DMS79 (cell line): Measurements from ENCODE around the gene CHMP6.

ENCODE experiments used
- DNase-seq: peaks from one replicate; lab custom pipeline; 2025; lab: John Stamatoyannopoulos, UW

The CHMP6 gene

GRCh38 chr17:80991645-80992076, at the start of gene CHMP6:
CHMP6 (plus strand) TSS chr17:80991841; CDS start chr17:80991919, 78 bp downstream.
- DNase-seq: peak; percentile 6

GRCh38 chr17:80942423-80943345, 49.0 kb upstream of the CHMP6 start:
- DNase-seq: peak; percentile 44

GRCh38 chr17:80943346-80944145, 48.1 kb upstream of the CHMP6 start:
- no peak for DNase-seq

- DNase-seq: no peak
These were observed 47.3 kb upstream of the CHMP6 start for GRCh38 chr17:80944326-80944725.

DNA sequence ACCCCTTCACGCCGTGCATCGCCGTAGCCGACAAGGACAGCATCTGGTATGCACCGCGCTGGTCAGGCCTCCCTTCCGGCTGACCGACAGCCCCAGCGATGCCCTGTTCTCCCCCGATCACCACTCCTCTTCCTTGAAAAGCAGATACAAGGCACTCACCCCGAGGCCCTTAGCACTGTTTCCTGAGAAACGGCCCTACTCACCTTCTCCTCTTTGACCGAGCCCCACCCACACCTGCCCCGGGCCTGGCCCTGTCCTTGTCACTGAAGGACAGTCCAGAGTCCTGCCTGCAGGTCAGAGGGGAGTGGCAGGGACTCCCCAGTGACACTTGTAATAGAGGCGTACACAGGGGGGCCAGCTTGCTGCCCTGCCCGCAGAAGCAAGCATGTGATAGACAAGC, 45.9 kb upstream of the CHMP6 start:
- no peak for DNase-seq

DNA sequence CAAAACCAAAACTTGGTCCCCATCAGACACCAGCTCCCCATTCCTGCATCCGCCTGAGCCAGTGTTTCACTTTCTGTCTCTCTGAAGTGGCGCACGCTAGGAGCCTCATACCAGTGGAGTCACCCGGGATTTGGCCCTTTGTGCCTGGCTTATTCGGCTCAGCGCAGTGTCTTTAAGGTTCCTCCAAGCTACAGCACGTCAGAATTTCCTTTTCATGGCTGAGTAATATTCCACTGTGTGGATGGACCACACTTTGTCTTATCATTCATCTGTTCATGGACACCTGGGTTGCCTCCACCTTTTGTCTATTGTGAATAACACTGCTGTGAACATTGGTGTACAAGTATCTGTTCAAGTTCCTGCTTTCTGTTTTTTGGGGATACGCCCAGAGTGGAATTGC, 45.2 kb upstream of the CHMP6 start:
- DNase-seq: no peak

DNA sequence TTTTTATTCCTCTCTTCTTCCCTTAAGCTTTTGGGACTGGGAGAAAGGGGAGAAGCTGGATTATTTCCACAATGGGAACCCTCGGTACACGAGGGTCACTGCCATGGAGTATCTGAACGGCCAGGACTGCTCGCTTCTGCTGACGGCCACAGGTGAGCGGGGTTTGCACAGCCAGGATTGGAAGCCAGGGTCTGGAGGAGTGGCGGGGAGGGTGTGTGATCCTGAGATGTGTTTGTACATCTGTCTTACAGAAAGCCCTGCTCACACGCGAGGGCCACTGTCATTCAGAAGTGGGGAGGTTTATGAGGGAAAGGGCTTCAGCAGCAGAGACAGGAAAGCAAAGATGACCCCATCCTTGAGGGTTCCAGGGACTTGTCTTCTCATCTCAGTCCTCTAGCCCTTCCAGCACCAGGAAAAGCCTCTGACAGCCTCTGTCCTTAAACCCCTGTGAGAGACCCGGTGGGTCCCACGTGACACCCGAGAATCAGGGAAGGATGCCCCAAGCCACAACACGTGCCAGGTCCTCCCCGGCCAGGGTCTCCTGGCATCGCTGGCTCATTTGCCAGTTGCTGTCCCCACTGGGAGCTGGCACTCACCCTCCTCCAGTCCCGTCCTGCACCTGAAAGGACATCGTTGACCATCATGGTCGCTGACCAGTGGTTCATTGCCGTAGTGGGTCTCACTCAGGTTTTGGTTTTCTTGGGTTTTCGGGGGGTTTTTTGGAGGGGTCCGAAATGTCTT, 44.3 kb upstream of the CHMP6 start:
- DNase-seq: no peak

DNA sequence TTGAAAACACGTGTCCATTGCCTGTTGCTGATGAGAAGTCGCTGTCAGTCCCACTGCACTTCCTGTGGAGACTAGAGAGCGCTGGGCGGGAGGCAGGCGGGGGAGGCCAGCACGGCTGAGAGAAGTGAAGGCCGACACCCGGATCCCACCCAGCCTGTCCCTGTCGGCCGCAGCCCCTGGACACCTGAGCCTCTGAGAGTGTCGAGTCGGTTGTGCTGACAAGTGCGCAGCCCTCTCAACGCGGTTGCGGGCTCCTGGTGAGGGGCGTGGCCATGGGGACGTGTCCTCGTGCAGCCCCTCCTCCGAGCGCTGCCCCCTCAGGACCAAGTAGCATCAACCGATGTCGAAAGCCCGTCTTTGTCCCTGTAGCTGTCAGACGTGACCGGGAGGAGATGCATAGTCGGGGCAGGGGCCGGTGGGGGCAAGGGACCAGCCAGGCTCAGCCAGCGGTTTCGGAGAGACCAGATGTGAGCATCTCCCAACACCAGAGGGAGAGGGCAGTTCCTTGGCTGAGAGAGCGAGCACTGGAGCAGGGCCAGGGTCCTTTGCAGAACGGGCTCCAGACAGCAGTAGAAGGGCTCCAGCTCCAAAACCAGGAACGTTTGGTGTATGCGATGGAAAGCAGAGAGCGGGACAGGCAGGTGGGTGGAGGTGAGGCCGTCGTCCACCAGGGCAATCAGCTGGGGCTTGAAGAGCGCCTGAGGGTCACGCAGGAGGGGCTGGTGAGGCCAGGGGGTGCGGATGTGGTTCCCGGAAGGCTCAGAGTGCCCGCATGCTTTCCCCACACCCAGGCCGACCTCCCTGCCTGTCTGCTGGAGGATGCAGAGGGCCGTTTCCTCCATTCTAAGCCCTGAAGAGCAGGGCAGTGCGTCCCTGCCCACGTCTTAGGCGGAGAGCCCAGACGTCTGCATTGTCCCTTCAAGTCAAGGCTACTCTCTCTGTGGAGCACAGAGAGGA, 43.3 kb upstream of the CHMP6 start:
- no peak for DNase-seq

- DNase-seq: no peak
These were observed 42.6 kb upstream of the CHMP6 start for GRCh38 chr17:80948976-80949450.

- DNase-seq: no peak
These were observed 41.9 kb upstream of the CHMP6 start for GRCh38 chr17:80949451-80950421.

GRCh38 chr17:80950466-80951120, 41.0 kb upstream of the CHMP6 start:
- DNase-seq: no peak

DNA sequence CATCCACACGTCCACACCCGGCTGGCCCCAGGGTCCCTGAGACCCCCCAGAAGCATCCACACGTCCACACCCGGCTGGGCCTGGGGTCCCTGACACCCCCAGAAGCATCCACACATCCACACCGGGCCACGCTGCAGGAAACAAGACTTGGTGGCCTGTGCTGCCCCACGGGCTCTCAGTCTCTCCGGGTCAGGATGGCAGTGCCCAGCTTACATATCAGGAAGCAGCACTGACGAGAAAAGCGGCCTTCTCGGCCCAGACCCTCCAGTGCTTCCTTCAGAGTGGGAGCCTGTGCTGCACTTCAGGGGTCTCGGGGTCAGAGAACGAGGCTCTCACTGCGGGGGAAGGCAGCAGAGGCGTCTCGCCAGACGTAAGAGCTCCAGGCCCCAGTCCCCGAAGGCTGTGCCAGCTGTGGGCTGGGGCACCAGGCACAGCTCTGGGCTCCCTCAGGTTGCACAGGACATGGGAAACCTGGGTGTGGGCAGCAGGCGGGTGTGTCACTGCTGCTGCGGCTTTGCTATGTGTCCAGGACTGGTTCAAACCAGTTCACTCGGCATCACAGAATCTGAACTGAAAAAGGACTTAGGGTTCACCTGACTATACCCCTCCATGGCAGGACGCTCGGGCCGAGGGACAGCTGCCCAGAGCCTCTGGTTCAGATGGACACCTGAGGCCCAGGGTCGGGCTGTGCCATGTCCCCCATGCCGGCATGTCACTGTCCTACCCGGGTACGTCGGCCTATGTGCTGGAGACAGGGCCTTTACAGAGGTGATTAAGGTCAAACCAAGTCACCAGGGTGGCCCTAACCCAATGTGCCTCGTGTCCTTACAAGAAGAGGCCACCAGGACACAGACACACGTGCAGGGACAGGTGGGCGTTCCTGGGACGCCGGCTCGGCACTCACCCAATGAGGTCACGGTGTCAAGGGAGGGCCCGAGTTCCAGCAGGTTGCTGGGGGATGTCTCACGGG, 40.2 kb upstream of the CHMP6 start:
- DNase-seq: no peak

GRCh38 chr17:80952291-80952690, 39.4 kb upstream of the CHMP6 start:
- no peak for DNase-seq

DNA sequence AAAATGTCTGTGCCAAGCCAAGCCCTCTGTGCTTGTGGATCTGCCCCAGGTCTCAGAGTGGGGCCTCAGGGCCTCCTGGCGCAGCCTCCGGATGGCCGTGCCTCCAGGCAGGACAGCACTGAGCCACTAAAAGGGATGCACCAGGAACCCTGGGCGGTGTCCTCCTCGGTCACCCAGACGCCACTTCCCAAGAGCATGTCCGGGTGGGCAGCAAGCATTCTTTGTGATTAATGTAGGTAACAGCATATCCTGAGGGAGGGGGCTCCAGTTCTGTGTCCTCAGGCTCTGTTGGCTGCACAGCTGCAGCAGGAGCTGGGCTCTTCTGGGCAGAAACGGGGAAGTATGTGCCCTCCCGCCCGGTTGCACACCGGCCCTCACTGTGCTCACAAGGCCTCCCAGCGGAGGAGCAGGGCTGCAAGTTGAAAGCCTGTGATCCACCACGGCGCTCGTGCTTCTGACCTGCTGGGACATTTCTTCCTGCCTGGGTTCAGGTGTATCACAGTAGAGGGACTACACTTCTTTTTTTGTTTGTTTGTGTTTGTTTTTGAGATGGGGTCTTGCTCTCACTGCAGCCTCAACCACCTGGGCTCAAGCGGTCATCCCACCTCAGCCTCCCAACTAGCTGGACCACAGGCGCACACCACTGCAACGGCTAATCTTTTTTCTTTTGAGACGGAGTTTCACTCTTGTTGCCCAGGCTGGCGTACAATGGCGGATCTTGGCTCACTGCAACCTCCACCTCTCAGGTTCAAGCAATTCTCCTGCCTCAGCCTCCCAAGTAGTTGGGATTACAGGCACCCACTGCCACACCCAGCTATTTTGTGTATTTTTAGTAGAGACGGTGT, 37.9 kb upstream of the CHMP6 start:
- DNase-seq: no peak

DNA sequence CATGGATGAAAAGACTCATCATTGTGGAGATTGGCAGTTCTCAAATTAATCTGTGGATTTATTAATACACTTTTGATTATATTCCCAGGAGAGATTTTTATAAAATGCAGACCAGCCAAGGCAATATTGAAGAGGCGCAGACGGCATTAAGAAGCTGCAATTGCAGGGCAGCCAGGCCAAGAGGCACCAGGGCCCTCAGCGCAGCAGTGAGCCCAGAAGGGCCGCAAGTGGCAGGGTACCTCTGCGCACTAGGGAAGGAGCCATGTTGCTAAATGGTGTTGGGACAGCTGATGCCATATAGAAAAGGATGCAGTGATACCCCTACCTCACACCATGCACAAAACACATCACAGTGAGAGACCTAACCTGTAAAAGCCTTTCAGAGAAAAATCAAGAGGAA, 36.6 kb upstream of the CHMP6 start:
- no peak for DNase-seq

- DNase-seq: no peak
These were observed 35.9 kb upstream of the CHMP6 start for GRCh38 chr17:80955671-80956280.
